Measurements from ENCODE around the gene PPP3R1.

DNA sequence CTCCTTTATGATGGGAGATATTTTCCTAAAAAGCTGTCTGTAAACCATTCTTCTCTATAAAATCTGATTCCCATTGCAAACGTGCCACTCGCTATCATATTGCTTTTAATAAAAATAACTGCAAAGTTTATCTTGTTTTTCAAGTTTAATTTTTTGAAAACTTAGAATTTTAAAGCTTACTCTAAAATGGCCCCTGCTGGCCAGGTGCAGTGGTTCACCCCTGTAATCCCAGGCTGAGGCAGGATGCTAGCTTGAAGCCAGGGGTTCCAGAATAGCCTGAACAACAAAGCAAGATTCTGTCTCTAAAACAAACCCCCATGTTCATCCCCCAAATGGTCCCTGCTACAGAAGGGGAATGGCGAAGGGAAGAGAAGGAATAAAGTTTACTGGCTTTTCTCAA, 41.9 kb upstream of the PPP3R1 start:
- TF ChIP-seq, protein P1, sequence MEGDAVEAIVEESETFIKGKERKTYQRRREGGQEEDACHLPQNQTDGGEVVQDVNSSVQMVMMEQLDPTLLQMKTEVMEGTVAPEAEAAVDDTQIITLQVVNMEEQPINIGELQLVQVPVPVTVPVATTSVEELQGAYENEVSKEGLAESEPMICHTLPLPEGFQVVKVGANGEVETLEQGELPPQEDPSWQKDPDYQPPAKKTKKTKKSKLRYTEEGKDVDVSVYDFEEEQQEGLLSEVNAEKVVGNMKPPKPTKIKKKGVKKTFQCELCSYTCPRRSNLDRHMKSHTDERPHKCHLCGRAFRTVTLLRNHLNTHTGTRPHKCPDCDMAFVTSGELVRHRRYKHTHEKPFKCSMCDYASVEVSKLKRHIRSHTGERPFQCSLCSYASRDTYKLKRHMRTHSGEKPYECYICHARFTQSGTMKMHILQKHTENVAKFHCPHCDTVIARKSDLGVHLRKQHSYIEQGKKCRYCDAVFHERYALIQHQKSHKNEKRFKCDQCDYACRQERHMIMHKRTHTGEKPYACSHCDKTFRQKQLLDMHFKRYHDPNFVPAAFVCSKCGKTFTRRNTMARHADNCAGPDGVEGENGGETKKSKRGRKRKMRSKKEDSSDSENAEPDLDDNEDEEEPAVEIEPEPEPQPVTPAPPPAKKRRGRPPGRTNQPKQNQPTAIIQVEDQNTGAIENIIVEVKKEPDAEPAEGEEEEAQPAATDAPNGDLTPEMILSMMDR (conservative IDR thresholded peaks at IDR 0.05; ENCODE audit: low read depth, low read length), result no peak
- no peak for TF ChIP-seq EZH2 (IDR thresholded peaks at IDR 0.05; ENCODE audit: borderline replicate concordance, low read depth, low read length, poor library complexity, severe bottlenecking)
